22Rv1 (cell line): ENCODE measurements around the gene KLK2.

Source experiments
- CTCF ChIP-seq: fragments of 450-650 bp; IDR thresholded peaks from 2 replicates; pipeline ENCODE4 v1.5.1; 2017; ENCODE audit warnings: mild to moderate bottlenecking
- ZFX ChIP-seq: fragments of 450-650 bp; IDR thresholded peaks from 2 replicates; pipeline ENCODE4 v1.6.1; 2017; ENCODE audit warnings: antibody characterized with exemption, borderline replicate concordance

DNA sequence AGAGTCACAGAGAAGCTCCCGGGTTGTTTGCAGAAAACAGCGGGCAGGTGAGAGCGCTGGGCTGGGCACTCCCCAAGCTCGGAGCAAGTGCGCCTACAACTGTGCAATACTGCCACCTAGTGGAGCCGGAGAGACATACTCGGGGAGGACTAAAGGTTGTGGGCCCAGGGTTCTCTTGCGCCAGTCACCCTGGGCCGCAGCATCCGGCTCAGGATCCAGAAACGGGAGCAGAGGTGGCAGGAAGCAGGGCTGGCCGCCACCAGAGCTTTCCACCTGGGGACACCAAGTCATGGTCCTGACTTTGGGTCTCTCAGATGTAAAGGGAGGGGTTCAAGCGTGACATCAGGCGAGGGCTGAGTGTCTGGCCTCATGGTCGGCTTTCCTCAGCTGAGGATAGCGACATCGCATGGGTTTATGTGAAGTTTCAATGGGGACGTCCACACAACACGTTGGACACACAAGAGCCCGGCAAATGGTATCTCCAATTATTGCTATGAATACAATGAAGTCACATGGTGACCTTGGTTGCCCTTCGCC is 49.1 kb downstream of the KLK2 start:
- peak; percentile 84 for TF ChIP-seq CTCF
- TF ChIP-seq ZFX = no peak
